GM12872 (cell line): ENCODE data around the gene SLC25A21.

ENCODE experiments used
- TF ChIP-seq, protein P1 (sequence below): IDR thresholded peaks from 3 replicates; pipeline ENCODE4 v1.5.1; 2011; ENCODE audit warnings: low read depth, mild to moderate bottlenecking, low read length, moderate library complexity; ENCODE audit not compliant: insufficient read depth

SLC25A21 gene

DNA sequence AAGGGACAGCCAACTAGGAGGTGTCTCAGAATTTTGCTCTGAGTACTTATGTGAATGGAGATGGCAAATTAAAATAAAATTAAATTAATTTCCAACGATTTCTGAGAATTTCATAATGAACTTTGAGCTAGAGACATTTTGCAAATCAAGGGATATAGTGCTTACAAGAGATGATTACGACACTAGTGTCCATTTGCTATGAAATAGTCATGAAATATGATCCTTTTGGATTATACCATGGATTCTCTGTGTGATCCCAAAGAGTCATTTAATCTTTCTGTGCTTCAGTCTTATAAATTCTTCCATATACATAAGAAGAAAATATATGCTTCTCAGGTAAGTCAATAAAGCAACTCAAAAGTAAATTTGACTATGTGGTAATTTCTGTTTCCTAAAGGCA is 240.6 kb downstream of the SLC25A21 start:
- TF ChIP-seq, protein P1, sequence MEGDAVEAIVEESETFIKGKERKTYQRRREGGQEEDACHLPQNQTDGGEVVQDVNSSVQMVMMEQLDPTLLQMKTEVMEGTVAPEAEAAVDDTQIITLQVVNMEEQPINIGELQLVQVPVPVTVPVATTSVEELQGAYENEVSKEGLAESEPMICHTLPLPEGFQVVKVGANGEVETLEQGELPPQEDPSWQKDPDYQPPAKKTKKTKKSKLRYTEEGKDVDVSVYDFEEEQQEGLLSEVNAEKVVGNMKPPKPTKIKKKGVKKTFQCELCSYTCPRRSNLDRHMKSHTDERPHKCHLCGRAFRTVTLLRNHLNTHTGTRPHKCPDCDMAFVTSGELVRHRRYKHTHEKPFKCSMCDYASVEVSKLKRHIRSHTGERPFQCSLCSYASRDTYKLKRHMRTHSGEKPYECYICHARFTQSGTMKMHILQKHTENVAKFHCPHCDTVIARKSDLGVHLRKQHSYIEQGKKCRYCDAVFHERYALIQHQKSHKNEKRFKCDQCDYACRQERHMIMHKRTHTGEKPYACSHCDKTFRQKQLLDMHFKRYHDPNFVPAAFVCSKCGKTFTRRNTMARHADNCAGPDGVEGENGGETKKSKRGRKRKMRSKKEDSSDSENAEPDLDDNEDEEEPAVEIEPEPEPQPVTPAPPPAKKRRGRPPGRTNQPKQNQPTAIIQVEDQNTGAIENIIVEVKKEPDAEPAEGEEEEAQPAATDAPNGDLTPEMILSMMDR, result no peak

DNA sequence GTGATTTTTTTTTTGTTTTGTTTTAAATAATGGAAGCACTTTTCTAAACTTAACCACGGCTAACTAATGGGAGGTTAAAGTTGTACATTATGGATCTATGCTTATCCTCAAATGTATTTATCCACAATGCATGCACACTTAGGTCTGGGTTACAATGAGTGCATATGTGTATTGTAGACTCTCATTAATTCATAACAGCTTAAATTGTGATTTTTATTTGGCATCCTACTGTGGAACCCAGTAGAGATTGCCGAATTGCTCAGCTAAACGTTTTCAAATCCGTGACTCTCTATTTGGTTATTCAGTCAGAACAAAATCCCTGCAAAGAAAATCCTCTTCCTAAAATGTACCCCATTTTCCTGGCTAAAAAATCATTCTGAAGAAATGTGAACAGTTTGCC is 244.0 kb downstream of the SLC25A21 start:
- TF ChIP-seq, protein P1, result no peak

DNA sequence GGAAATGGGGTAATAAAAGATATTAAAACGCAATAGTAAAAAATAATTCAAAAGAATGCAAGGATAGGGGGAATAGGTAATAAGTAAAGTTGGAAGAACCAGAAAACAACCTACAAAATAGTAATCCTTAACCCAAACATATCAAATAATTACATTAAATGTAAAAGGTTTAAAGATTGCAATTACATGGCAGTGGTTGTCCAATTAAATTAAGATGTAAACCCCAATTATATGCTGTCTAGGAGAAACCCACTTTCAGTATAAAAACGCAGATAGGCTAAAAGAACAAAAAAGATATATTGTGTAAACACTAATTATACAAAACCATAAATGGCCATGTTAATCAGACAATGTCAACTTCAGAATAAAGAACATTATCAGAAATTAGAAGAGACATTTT is 247.3 kb downstream of the SLC25A21 start:
- TF ChIP-seq, protein P1, result no peak

DNA sequence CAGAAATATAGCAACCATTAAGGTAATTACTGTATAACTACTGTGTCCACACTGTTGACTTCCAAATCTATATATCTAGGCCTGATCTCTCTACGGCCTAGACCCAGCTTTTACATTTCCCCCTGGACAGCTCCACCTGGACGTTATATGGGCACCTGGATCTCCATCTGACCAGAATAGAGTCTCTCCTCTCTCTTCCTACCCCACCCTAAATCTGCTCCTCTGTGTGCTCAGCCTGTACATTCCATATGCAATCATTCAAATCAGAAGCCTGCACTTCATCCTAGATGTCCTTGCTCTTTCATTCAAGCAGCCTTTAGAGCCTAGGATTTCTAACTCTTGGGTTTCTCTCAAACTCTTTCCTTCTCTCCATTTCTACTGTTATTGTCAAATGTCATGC is 255.7 kb downstream of the SLC25A21 start:
- TF ChIP-seq, protein P1, result no peak

DNA sequence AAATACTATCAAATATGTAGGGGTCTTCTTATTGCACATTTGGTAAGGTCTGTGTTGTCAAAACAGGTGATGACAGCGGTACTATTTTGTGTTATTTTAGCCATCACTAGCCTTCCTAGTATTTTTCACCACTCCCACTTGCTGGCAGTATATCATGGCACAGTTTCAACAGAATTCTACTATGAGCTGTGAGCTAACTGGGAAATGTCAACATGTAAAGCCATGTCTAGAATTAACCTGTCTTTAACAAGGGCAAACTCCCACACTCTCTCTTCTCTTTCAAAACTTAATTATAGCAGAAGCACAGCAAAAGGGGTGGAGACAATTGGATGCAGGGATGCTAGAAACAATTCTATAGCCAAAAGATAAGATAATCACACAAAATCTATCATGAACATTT is 257.3 kb downstream of the SLC25A21 start:
- TF ChIP-seq, protein P1, result no peak

DNA sequence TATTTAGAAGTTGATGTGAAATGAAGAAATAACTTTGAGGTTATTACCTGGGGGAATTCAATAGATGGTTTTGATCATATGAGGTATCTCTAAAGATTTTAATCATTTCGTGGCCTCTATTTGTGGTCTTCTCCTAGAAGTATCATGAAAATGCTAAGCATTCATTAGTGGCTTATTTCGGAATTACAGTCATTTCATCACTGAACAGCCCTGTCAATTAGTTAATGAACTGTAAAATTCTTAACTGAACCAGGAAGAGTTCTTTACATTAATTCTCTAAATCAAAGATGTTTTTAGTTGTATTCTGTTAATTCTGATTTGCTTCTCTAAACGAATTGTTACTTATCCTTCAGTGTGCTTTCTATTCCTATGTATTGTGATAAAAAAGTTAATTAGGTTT is 261.8 kb downstream of the SLC25A21 start:
- TF ChIP-seq, protein P1, result no peak

DNA sequence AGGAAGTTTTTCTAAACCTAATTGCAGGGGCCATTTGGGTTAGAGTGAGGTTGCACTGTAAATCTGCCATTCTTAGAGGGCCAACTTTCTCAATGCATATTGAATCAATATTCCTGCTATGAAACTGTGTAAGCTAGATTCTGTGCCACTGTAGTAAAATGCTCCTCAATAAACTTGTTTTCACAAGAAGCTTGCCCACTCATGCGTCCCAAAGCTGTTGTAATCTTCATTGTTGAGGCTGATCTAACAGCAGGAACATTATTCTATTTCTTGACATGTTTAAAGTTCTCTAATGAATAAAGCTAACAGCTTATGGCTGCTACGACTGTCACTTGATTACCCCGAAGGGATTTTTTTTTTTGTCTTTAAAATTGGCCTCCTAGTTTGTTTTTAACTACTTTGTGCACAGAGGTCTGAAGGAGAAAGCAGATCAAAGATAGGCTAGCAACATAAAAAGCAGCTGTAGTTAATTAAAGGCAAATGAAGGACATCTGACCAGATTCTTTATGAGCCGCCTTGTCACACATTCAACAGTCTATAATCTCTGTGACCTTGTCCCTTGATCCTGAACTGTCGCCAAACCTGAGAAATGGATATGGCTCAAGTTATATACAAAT is 267.0 kb downstream of the SLC25A21 start:
- TF ChIP-seq, protein P1, result no peak
